ENCODE results near the gene UCHL1.
"Not testable (repeated sequence)": the region's sequence is repeated elsewhere in the genome, so short reads cannot be mapped to it uniquely, and the experiment has no call there.

The UCHL1 gene

DNA sequence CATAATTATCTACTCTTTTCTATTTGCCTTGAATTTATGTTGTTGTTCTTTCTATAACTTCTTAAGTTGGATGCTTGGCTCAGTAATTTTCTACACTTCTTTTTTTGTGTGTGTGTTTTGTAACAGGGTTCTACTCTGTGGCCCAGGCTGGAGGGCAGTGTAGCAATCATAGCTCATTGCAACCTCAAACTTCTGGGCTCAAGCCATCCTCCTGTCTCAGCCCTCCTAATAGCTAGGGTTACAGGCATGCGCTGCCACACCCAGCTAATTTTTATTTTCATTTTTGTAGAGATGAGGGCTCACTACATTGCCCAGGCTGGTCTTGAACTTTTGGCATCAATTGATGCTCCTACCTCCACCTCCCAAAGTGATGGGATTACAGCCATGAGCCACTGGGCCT, 20.7 kb upstream of the UCHL1 start:
- DNase-seq = no peak

DNA sequence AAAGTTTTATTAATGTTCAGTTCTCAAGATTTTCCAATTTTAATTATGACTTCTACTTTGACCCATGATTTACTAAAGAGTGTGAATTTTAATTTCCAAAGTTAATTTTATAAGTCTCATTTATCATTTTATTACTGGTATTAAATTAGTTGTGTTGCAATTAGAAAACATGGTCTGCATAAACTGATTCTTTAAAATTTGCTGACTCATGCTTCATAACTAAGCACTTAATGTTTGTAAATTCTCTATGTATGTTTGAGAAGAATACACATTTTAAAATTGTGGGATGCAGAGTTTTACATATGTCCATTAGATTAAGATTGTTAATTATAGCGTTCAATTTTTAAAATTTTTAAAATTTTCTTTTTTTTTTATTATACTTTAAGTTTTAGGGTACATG, 20.2 kb upstream of the UCHL1 start:
- no peak for DNase-seq

DNA sequence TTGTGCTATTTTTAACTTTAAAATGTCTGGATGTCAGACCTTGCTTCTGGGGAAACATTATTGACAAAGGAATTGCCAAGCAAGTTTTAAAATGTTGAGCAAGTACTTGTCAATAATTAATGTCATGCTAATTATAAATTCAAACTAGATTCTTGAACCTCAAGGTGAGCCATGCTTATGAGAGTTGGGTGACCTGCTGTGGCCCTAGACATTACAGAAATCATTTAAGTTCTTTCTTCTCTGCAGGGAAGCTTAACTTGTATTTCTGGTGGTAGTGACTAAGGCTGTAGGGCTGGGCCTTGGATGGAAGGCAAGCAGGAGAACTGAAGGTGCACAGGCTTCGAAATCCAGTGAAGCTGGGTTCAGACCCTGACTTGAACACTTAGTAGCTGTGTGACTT, 14.8 kb upstream of the UCHL1 start:
- no peak for DNase-seq

DNA sequence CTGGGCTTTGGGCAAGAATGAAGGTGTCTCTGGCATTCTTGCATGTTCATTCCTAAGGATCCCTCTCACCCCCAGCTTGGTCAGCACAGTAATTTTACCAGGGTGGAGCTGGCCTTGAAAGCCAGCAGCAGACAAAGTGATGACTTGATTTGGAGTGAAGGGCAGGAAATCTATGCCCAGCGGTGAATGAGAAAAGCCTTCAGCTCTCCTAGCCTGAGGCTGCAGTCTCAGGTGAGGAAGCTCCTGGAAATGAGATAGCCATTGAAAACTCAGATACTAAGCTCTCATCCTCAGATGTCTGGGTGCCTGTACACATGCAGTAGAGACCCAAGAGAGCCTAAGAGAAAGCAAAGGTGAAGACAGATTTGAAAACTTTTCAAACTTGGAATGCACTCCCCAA, 10.7 kb upstream of the UCHL1 start:
- DNase-seq = no peak

DNA sequence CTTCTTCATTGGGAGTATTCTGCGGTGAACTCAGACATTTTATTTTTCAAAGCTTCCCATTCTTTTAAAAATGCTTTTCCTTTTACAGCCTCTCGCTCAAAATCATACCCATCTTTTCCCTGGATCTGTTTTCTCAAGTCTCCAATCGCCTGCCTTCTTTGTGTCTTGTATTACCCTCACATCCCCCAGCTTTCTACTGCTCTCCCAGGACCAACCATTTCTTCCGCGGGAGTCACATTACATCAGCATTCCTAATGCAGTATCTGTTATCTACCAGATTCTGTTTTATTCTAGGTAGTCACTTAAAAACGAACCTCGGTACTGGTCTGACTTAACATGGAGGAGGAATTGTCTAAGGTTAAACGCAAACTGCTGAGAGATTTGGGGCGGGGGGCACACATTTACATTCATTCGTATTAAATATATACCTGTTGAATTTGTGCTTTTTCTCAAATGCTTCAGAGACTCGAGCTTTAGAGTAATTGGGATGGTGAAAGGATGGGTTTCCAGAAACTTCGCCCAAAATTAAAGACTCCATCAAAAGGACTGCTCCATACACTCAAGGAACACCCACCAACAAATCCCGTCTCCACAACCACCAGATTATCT, 493 bp upstream of the UCHL1 start:
- peak in 3 of 56 donors; percentile 2 to 8 (median 4) for DNase-seq

DNA sequence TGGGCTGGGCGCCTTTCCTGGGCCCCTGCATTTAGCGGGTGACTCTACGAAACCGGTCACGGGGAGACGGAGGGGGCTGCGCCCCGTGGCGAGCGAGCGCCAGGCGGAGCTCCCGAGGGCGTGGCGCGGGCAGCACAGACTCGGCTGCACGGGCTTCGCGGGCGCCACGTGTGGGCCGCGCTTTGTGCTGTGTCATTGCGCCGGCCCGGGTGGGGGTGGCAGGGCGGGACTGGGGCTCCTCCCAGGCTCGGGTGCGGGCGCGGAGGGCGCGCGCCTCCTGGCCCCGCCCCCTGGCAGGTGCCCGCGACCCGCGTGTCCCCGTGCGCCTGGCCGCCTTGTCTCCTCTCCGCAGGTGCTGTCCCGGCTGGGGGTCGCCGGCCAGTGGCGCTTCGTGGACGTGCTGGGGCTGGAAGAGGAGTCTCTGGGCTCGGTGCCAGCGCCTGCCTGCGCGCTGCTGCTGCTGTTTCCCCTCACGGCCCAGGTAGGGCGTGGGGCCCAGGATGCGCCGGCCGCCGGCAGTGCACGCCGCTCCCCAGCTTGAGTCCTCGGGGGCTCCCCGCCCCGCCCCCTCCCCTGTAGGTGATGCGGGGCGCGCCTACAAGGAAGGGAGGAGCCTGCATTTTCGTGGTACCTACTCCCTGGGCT, 651 bp downstream of the UCHL1 start:
- DNase-seq = peak in 35 of 56 donors; percentile 5 to 89 (median 48)

DNA sequence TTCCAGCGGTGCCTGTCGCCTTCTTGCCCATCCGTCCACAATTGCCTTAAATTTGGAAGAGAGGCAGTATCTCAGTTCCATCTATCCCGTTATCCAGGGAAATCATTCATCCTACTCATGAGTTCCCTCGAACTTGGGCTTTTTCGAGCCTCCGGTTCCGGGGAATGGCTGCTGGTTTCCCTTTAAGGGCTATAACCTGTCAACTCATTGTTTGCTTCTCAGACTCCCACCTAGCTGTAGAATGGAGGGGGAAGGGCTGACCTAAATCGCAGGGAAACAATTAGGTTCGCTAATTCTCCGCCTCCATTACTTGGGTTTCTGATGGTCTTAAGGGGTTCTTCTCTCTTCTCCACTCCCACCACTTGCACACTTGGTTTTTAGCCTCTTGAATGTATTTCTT, 1.2 kb downstream of the UCHL1 start:
- DNase-seq = no peak

DNA sequence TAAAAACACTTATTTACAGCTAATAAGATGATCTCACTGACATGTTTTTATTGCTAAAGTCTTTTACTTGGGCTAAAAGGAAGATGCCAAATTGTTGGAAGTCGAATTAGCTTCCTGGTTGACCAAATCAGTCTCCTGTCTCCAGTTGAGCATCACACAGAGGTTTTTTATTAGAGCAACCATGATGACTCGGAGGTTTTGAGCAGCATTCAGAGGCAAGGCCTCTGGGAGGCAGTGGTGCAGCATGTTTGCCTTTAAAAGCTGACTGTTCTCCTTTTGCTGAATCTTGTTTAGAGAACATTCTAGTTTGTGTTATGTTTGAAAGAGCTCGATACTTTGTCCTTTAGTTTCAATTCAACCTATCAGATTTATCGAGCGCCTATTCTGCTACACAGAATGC, 2.1 kb downstream of the UCHL1 start:
- DNase-seq = peak in 45 of 56 donors; percentile 2 to 76 (median 28)

DNA sequence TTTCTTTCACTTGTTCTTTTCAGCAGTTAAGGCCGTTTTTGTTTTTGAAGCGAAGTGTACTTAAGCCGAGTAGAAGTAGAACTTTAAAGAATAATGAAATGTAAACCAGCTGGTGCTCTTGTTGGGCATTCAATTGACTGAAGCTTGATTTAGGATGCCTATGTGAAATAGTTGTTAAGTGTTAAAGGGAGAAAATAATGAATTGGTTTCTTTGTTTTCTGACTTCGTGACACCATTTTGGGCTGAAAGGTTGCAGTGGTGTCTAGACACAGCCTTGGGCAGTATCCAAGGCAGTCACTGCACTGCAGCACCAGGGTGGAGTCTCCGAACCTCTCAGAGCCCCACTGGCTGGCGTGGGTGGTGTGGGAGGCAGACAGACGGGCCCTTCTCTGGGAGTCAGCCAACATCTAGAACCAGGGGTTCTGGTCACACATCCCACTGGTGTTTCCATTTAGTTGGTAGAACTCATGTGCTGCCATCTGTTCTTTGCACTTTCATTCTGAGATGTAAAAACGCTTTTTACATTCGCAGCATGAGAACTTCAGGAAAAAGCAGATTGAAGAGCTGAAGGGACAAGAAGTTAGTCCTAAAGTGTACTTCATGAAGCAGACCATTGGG, 3.5 kb downstream of the UCHL1 start:
- DNase-seq = peak in 23 of 56 donors; percentile 2 to 61 (median 9)

DNA sequence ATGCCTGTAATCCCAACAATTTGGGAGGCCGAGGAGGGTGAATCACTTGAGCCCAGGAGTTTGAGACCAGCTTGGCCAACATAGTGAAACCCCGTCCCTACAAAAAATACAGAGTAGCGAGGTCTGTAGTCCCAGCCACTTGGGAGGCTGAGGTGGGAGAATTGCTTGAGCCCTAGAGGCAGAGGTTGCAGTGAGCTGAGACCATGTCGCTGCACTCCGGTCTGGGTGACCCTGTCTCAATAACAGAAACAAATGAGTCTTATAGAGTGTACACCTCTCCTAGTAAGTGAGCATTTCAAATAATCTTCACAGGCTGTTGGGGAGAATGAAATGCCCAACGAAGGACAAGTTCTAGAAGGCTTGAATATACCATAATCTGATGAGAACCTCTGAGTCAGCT, 5.5 kb downstream of the UCHL1 start:
- no peak for DNase-seq

DNA sequence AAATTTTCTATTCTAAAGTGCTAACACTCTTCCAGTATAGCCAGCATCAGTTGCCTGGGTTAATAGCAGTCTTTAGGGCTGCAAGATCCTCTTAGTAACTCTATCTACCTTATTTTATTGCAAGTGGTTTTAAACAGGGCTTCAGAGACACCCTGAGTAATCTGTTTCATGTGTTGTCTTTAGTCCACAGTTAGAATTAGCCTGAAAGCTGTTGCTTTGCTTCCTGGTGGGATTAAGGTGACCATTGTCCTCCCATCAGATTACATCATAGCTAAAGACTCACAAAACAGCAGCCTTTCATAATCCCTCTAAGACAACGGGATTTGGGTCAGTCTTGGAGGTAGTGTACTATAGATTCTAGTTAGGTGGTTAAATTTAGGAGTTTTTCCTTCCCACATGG, 7.5 kb downstream of the UCHL1 start:
- no peak for DNase-seq

DNA sequence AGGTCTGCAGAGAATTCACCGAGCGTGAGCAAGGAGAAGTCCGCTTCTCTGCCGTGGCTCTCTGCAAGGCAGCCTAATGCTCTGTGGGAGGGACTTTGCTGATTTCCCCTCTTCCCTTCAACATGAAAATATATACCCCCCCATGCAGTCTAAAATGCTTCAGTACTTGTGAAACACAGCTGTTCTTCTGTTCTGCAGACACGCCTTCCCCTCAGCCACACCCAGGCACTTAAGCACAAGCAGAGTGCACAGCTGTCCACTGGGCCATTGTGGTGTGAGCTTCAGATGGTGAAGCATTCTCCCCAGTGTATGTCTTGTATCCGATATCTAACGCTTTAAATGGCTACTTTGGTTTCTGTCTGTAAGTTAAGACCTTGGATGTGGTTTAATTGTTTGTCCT, 11.3 kb downstream of the UCHL1 start:
- no peak for DNase-seq

DNA sequence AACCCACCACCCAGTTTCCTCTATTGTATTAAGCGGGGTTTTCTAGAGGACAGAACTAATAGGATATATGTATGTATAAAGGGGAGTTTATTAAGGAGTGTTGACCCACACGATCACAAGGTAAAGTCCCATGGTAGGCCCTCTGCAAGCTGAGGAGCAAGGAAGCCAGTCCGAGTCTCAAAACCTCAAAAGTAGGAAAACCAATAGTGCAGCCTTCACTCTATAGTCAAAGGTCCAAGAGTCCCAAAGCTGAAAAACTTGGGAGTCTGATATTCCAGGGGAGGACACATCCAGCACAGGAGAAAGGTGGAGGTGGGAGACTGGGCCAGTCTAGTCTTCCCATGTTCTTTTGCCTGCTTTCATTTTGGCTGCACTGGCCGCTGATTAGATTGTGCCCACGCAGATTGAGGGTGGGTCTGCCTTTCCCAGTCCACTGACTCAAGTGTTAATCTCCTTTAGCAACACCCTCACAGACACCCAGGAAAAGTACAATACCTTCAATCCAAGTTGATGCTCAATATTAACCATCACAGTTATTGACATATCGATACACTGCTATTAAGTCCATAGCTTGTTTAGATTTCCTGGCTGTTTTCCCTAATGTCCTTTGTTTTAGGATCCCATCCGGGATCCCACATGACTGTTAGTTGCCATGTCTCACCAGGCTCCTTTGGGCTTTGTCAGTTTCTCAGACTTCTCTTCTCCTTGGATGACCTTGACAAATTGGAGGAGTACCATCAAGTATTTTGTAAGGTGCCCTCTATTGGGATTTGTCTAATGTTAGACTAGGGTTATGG, 12.2 kb downstream of the UCHL1 start:
- DNase-seq = no peak

DNA sequence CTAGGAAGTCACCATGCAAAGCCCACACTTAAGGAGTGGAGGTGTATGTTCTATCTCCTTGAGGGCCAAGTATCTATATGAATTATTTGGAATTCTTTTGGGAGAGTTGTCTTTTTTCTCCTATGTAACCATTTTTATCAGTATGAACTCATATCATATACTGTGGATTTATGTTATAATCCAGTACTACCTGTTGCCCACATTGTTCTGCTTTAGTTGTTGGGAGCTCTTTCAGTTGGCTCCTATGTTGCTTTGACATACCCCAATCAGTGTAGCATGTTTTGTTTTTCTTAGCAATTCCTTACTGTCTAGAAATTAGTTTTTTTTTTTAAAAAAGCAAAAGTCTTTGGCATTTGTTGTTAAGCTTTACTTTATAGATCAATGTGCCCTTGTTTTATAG, 13.0 kb downstream of the UCHL1 start:
- DNase-seq = no peak

DNA sequence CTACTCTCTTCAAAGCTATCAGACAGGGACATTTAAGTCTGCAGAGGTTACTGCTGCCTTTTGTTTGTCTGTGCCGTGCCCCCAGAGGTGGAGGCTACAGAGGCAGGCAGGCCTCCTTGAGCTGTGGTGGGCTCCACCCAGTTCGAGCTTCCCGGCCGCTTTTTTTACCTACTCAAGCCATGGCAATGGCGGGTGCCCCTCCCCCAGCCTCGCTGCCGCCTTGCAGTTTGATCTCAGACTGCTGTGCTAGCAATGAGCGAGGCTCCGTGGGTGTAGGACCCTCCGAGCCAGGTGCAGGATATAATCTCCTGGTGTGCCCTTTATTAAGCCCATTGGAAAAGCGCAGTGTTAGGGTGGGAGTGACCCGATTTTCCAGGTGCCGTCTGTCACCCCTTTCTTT, 19.2 kb downstream of the UCHL1 start:
- not testable (repeated sequence) for DNase-seq

DNA sequence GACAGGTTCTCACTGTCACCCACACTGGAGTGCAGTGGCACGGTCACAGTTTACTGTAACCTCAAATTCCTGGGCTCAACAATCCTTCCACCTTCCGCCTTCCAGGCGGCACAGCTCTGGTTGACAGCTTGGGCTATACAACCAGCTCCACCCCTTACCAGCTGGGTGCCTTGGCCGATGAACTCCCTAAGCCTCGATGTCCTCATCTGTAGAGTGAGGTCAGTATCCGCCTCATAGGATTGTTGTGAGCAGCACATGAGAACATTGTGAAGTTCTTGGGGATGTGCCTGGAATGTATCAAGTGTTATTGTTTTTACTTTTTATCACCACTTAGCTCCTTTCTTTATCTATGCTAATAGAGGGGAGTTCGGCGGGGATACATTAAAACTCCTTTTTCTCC, 23.3 kb downstream of the UCHL1 start:
- no peak for DNase-seq

DNA sequence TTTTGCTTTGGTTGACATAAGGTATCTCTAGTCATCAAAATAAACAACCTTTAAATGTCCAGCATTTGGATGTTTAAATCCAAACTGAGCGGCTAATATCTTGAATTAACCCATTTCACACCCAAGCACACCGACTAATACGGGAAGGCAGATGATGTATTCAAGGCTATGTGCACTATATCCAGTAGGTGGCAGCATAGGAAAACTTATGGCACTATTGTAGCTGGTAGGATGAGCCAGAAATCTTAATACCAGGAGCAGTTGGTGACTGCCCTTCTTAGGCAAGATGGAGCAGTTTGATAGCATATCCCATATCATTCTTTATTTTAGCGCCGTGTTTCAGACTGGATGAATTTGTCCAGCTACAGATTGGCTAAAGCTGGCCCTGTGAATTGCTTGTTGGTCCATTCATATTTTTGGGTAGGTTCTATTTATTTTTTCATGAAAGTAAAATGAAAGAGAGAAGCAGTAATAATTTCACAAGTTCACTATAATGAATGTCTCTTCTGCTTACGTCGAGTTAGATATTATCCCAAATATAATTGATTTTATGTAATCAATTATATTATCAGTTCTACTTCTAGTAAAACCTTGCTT, 24.4 kb downstream of the UCHL1 start:
- peak in 24 of 56 donors; percentile 1 to 74 (median 16) for DNase-seq

DNA sequence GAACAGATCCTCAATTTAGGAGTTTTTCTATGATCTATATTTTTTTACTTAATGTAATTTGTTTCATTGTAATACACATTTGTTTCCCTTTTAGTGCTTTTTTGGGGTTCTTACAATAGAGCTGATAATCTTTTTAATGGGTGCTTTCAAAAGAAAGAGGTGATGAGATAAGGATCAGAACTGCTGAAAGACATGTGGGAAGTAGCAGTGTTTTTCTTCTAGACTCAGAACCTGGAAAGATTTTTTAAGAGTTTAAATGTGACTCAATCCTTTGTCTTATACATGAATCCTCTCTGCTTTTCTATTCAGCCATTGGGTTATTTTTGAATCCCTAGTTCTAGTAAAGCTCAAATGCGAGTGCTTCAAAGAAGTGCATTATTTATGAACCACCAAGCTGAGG, 25.6 kb downstream of the UCHL1 start:
- no peak for DNase-seq

DNA sequence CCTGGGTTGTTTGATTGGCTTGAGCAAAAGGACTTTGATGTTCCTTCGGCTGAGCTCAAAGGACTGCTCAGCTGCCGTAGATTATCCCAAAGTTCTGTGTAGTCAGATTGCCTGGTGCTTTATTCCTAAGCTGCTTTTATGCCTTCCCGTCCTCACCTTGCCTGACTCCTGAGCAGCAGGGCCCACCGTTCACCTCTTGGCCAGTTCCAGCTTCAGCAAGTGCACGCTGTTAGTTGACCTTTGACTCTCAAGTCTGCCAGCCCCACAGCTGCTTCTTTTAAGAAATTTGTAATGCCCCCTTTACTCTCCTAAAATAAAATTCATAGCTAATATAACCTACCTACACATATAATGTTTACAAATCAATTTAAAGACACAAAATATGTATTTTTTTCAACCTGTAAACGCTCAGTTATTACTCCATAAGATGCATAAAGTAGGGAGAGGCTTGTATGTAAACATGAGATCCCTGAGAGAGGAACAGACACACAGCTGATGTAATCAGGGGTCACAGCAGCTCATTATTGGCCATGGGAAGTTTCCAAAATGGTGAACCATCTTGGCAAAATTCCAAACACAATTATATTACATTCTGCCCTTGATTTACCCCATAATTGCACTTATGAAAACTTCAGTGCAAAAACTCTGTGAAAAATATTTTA, 28.6 kb downstream of the UCHL1 start:
- DNase-seq = no peak

DNA sequence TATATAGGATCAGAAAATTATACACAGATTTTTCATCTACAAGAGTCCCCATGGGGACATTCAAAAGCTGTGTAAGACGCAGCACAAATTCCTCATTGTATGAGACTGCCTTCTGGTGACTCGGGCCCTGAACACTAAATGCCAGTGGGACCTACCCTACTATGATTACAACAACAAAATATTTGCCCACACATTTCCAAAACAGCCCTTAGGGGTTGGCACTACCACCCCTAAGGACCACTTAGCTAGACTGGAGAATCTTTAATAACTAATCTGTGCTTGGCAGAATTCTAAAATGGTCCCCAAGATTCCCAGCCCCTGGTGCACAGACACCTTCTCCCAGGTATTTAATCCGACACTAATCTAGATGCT, 29.1 kb downstream of the UCHL1 start:
- no peak for DNase-seq

DNA sequence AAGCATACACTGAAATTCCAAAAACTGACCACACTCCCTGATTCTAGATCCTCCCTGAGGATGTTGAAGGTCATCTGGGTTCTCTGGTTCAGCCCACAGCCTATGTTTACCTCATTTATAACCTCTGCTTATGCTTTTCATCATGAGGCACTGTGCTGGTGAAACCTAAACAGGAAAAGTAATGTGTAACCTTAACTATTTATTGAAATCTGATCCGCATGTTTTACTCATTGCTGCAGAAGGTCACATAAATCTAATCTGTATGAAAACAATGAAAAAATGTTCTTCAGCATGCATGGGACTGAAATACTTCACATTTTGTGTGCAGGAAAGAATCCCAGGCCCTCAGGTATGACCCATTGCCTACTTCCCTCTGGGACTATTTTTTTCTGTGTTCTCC, 30.3 kb downstream of the UCHL1 start:
- DNase-seq = no peak
